IgD-negative memory B cell (primary cell): ENCODE data around the gene GREM2. TPM values are rescaled to one million over a fixed set of nuclear protein-coding genes. Genes with fewer than 3 reads are reported as not detected.

Experiments used
- H3K27ac Mint-ChIP-seq, 3 donors: one replicate each; pipeline ENCODE4 v1.8.0; 2020 to 2022; ENCODE audit warnings: mild to moderate bottlenecking in 3 of 3, mixed read lengths in 3 of 3, moderate library complexity in 1 of 3
- H3K27me3 Mint-ChIP-seq: one replicate; pipeline ENCODE4 v1.8.0; 2021; ENCODE audit warnings: mixed read lengths
- H3K36me3 Mint-ChIP-seq: one replicate; pipeline ENCODE4 v1.8.0; 2020; ENCODE audit warnings: mild to moderate bottlenecking, mixed read lengths
- H3K4me1 Mint-ChIP-seq, 3 donors: one replicate each; pipeline ENCODE4 v1.8.0; 2020 to 2022; ENCODE audit warnings: mixed read lengths in 3 of 3, mild to moderate bottlenecking in 1 of 3
- H3K4me3 Mint-ChIP-seq, 4 donors: one replicate each; pipeline ENCODE4 v1.8.0; 2020 to 2022; ENCODE audit warnings: mild to moderate bottlenecking in 4 of 4, mixed read lengths in 4 of 4, moderate library complexity in 3 of 4
- H3K9me3 Mint-ChIP-seq, 3 donors: one replicate each; pipeline ENCODE4 v1.8.0; 2020 to 2021; ENCODE audit warnings: mixed read lengths in 3 of 3, mild to moderate bottlenecking in 1 of 3
- polyA plus RNA-seq: library from polyadenylated mRNA; unstranded; fragments of 300-500 nt; fragmentation: Illumina TruSeq; gene quantifications from one replicate; pipeline ENCODE4 v1.2.3, GENCODE V29; 2021

Gene GREM2
- polyA plus RNA-seq, 1 donor from 2014 or later = not detected

DNA sequence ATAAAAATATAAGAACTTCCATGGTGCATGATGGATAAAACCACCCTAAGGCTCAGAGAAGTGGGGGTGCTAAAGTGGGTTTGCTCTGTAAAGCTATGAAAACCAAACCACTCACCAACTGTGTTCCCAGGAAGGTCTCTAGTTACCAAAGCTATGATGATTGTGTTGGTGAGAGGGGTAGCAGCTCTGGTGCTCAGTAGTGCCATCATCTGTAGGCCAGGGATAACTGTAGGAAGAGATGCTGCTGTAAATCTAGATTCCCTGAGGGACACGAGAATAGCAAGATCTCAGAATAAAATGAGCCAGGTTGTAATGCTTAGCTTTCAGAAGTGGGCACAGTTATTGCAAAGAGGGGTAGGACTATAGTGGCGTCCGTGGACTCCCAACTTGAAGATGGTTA is 124.5 kb downstream of the GREM2 start:
- H3K36me3 Mint-ChIP-seq = no peaks in the 10 kb centered on the region
- no peaks in the 10 kb centered on the region for H3K4me1 Mint-ChIP-seq
- H3K27me3 Mint-ChIP-seq = no peaks in the 10 kb centered on the region
- no peak overlapping the region for H3K4me3 Mint-ChIP-seq
- no peak overlapping the region for H3K27ac Mint-ChIP-seq
- H3K9me3 Mint-ChIP-seq = peaks cover 3 to 10% (median 7%) of the 10 kb centered on the region in 3 donors

DNA sequence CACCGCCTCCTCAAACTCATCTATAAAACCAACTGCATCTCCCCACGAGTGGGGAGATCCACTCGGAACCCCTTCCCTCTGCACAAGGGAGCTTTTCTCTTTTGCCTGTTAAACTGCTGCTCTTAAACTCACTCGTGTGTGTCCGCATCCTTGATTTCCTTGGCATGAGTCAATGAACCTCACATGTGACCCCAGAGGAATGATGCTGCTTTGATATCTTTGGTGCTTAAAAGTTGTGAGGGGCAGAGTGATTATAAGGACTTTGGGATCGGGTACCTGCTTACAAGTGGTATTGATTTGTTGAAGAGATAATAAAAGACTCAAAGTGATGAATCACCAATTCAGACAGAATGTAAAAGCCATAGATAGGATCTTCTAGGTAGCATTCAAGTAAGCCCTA is 125.3 kb downstream of the GREM2 start:
- no peaks in the 10 kb centered on the region for H3K27me3 Mint-ChIP-seq
- H3K9me3 Mint-ChIP-seq = peaks cover 3 to 7% (median 7%) of the 10 kb centered on the region in 3 donors

DNA sequence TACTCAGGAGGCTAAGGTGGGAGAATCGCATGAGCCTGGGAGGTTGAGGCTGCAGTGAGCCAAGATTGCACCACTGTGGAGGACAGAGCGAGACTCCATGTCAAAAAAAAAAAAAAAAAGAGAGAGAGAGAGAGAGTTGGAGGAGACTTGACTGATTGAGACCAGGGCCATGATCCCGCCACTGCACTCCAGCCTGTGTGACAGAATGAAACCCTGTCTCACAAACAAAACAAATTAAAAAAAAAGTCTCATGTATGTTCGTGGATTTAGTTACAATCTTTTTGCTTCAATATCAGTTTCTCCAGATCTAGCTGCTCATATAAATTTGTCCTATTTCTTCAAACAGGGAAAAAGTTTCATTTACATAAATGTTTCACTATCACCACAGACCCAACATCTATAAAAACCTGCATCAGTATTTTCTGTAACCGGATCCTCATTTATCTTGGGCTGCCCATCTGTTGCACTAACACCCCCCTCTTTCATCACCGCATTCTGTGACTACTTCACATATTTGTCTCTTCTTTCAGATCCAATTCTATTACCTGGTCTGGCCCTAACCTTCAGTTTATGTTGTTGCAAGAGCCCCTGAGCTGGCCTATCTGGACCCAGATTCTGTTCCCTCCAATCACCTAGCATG is 127.0 kb downstream of the GREM2 start:
- Mint-ChIP-seq H3K4me3 (no peak overlapping the region), H3K9me3 (peaks cover 3 to 7% (median 6%) of the 10 kb centered on the region in 3 donors), H3K27me3 (no peaks in the 10 kb centered on the region), H3K4me1 (no peaks in the 10 kb centered on the region), H3K36me3 (no peaks in the 10 kb centered on the region), H3K27ac (no peak overlapping the region)

More for the DNA sequence above, 125.3 kb downstream of the GREM2 start:
- H3K36me3 Mint-ChIP-seq = no peaks in the 10 kb centered on the region
- H3K27ac Mint-ChIP-seq = no peak overlapping the region
- H3K4me1 Mint-ChIP-seq = no peaks in the 10 kb centered on the region
- H3K4me3 Mint-ChIP-seq = no peak overlapping the region

DNA sequence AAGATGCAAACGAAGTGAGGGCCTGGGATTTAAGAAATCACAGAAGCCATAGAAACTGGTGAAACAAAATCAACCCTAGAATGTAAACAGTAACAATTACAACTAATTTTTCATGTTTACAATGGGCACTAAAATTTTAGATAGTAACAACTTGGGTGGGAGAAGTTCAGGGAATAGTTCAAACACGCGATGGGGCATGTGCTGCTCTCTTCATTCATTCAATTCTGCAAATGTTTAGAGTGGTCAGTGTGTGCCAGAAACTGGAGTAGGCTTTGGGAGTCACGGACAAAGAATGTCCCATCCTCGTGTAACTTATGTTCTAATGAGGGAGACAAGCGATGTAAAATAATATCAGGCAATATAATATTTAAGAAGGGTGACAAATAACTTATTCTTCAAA is 133.4 kb downstream of the GREM2 start:
- Mint-ChIP-seq H3K4me1 (peaks cover 0 to 1% (median 0%) of the 10 kb centered on the region in 3 donors), H3K27me3 (no peaks in the 10 kb centered on the region), H3K27ac (no peak overlapping the region)

DNA sequence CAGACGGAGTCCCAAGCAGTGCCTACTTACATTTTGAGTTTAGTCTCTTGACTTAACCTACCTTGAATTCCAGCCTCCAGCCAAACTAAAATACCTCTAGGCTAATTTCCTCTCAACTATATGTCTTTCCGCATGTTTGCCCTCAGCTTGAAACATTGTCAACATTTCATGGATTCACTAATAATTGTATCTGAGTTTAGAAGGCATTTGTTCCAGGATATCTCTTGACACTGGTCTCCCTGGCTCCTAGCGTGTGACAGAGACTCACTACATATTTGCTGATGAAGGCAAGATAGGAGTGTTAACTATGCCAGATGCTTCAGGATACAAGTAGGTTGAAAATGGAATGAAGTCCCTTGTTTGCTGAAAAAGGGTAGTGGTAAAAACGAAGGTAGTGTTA is 136.1 kb downstream of the GREM2 start:
- no peak overlapping the region for H3K4me3 Mint-ChIP-seq
- H3K27ac Mint-ChIP-seq = no peak overlapping the region
- no peaks in the 10 kb centered on the region for H3K27me3 Mint-ChIP-seq
- H3K36me3 Mint-ChIP-seq = no peaks in the 10 kb centered on the region
- H3K4me1 Mint-ChIP-seq = peaks cover 0 to 1% (median 0%) of the 10 kb centered on the region in 3 donors
- peaks cover 0 to 8% (median 2%) of the 10 kb centered on the region in 3 donors for H3K9me3 Mint-ChIP-seq

More for the DNA sequence above, 133.4 kb downstream of the GREM2 start:
- Mint-ChIP-seq H3K36me3 (no peaks in the 10 kb centered on the region), H3K4me3 (no peak overlapping the region), H3K9me3 (peaks cover 1 to 8% (median 2%) of the 10 kb centered on the region in 3 donors)

DNA sequence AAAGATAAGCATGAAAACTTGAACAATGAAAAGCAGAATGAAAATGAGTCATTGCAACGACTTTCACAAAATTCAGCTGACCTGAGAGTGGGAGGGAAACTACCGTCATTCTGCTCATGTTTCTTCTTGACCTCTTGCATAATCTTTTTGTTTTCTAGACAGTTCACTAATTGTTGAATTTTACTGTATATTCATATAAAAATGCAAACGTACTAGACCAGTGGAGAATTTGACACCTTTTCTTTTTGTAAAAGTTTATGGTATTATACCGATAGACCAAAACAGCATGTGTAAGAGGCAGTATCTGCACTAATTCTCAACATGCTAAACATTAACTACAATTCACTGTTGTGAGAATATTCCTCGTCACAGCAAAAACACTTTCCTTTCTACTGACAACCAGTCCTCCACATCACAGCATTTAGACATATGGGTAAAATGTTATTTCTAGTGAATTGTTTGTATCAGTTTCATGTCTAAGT is 137.8 kb downstream of the GREM2 start:
- H3K4me3 Mint-ChIP-seq = no peak overlapping the region
- H3K9me3 Mint-ChIP-seq = peaks cover 0 to 8% (median 2%) of the 10 kb centered on the region in 3 donors

DNA sequence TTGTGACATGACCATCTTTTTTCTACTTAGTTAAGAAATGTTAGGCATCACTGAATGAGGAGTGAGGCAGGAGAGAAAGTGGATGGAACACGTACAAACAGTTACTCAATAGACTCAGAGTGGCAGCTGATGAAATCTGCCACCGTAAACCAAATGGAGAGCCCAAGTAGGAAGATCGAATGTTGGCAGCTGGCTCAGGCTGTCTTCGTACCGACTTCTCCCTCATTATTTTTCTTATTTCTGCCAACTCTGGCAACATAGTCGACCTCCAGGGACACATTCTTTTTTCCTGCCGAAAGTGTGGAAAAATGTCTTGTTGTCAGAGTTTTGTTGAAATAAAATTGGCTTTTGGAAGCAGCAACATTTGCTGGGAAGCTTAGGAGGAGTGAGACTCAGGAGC is 143.3 kb downstream of the GREM2 start:
- Mint-ChIP-seq H3K4me1 (no peaks in the 10 kb centered on the region), H3K4me3 (peak overlapping the region in 1 of 4 donors; percentile 33), H3K9me3 (no peaks in the 10 kb centered on the region), H3K27me3 (no peaks in the 10 kb centered on the region), H3K27ac (peak overlapping the region in 1 of 3 donors; percentile 51), H3K36me3 (no peaks in the 10 kb centered on the region)

More for the DNA sequence above, 137.8 kb downstream of the GREM2 start:
- Mint-ChIP-seq H3K4me1 (peaks cover 0 to 1% (median 0%) of the 10 kb centered on the region in 3 donors), H3K27me3 (no peaks in the 10 kb centered on the region), H3K36me3 (no peaks in the 10 kb centered on the region), H3K27ac (no peak overlapping the region)

DNA sequence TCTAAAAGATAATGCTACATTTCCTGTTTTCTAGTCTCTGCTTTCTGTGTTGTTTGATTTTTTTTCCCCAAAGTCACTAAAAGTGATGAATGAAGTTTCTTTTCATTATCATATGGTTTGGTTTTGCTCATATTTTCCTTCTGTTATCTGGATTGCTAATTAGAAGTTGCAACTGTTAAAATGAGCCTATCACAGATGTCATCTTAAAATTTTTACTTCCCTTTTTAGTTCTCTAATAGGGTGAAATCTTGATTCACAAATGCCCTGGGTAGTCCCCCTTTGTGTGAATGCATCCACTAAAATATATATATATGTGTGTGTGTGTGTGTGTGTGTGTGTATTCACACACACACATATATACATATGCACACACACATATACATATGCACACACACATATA is 144.1 kb downstream of the GREM2 start:
- H3K27me3 Mint-ChIP-seq = no peaks in the 10 kb centered on the region
- H3K36me3 Mint-ChIP-seq = no peaks in the 10 kb centered on the region
- no peaks in the 10 kb centered on the region for H3K4me1 Mint-ChIP-seq
- no peak overlapping the region for H3K27ac Mint-ChIP-seq
- H3K9me3 Mint-ChIP-seq = peaks cover 0 to 5% (median 5%) of the 10 kb centered on the region in 3 donors
- no peak overlapping the region for H3K4me3 Mint-ChIP-seq

DNA sequence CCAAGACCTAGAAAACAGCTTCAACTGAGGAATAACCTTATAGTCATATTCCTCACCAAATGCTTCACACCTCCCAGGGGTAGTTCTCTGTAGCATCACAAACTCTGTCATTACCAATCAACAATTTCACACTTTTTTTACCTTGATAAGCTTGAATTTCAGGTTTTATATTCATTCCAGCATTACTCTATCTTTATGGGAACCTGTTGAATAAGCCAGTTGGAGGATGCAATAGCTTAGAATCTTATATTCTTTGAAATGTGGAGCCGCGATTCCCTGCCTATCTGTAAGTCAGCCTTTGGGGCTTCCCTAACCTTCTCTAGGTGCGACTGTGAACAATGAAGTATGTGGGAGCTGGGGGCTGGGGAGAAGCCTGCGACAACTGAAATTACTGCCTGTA is 145.4 kb downstream of the GREM2 start:
- Mint-ChIP-seq H3K36me3 (no peaks in the 10 kb centered on the region), H3K9me3 (peaks cover 0 to 5% (median 5%) of the 10 kb centered on the region in 3 donors), H3K27ac (no peak overlapping the region), H3K27me3 (no peaks in the 10 kb centered on the region), H3K4me3 (no peak overlapping the region), H3K4me1 (no peaks in the 10 kb centered on the region)

DNA sequence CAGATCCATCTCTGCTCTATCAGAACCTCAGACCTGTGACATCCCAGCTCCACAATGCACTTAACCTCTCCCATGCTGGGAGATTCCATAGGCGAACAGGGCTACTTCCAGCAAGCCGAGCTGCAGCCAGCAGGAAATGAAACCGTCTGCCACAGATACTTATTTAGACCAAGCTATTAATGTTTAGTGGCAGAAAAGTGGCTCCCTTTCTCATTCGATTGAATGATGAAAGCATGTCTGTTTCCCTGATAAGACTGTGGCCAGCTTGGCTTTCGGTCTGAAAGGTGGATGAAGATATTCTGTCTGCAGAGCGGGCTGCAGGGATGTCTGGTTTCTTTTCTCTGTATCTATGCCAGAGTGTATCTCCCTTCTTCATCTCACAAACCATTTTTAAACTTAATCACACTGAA is 146.4 kb downstream of the GREM2 start:
- H3K27me3 Mint-ChIP-seq = no peaks in the 10 kb centered on the region
- H3K4me1 Mint-ChIP-seq = no peaks in the 10 kb centered on the region
- H3K4me3 Mint-ChIP-seq = no peak overlapping the region
- H3K27ac Mint-ChIP-seq = no peak overlapping the region
- H3K9me3 Mint-ChIP-seq = peaks cover 0 to 5% (median 5%) of the 10 kb centered on the region in 3 donors
- H3K36me3 Mint-ChIP-seq = no peaks in the 10 kb centered on the region

DNA sequence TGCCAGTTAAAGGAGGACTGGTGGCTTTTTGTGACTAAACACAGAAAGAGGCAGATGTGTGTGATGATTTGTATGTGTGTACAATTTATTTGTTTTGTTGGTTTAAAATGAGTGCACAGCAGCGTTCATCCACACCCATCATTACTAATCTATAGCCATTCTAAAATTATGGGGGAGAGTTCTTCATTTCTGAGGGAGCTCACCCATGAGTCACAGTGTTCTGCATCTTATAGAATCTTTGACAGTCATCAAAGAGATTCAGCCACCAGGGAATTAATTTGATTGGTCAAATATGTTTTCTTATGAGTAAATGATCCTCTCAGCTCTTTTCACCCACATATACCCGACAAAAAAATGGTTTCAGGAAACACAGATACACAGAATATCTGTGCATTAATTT is 147.9 kb downstream of the GREM2 start:
- peaks cover 0 to 5% (median 5%) of the 10 kb centered on the region in 3 donors for H3K9me3 Mint-ChIP-seq
- H3K36me3 Mint-ChIP-seq = no peaks in the 10 kb centered on the region
- H3K27me3 Mint-ChIP-seq = no peaks in the 10 kb centered on the region
- no peak overlapping the region for H3K27ac Mint-ChIP-seq
- no peaks in the 10 kb centered on the region for H3K4me1 Mint-ChIP-seq
- H3K4me3 Mint-ChIP-seq = no peak overlapping the region

DNA sequence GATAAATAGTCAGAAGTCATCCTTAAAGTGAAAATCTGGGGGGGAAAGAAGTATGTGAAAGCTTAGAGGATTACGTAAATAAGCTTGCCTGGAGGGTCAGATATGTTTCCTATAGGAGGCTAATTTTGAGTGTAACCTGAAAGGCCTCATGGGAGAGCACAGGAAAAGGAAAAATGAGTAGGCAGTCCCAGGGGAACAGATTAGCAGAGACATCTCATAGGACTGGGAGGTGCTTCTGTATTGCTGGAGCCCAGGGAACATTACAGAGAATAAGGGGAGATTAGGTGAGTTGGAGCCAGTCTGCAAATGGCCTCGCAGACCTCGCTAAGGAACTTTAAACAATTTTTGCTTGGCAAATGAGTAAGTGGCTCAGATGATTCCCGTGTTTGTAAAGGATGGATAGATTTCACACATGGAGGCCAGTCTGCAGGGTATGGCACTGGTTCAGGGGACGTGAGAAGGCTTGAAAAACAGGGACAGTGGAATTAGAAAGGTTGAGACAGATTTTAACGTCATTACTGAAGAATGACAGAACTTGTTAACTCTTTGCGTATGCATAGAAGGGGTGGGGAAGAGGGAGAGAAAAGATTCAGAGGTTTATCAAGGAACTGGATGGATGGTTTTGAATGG is 149.1 kb downstream of the GREM2 start:
- no peaks in the 10 kb centered on the region for H3K4me1 Mint-ChIP-seq
- peaks cover 0 to 5% (median 5%) of the 10 kb centered on the region in 3 donors for H3K9me3 Mint-ChIP-seq
- H3K4me3 Mint-ChIP-seq = no peak overlapping the region
- H3K27me3 Mint-ChIP-seq = no peaks in the 10 kb centered on the region
- H3K27ac Mint-ChIP-seq = no peak overlapping the region
- H3K36me3 Mint-ChIP-seq = no peaks in the 10 kb centered on the region

DNA sequence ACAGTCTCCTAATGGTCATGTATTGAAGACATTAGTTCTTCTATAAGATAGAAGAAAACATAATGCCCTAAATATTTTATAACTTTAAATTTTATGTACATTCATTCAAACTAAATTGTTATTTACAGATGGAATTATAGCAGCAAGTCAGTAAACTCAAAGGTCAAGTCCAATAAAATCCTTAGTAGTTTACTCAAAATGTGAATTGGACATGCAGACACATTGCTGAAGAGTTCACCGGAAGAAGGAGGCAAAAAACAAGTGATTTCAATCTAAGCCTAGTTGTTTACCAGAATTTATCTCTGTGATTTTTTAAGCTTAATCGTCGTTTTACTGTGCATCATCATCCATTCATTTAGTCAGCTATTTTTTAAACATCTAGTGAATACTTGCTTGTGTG is 149.7 kb downstream of the GREM2 start:
- Mint-ChIP-seq H3K4me1 (no peaks in the 10 kb centered on the region), H3K27ac (no peak overlapping the region), H3K36me3 (no peaks in the 10 kb centered on the region)

DNA sequence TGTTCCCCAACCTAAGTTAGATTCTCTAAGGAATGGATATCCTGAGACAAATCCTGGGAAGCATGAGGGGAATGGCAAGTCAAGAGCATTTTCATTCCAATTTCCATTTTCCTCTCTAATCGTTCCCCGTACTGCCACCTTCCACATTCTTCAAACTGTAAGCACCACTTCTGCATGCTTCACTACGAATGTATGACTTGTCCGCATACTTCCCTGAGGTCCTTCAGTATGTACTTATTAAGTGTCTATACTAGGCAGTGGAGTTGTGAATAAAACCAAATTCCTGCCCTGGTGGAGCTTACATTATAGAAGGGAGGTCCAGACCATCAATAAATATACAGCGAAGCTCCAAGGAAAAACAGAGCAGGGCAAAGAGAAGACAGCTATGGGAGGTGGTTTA is 154.8 kb downstream of the GREM2 start:
- no peak overlapping the region for H3K27ac Mint-ChIP-seq
- H3K36me3 Mint-ChIP-seq = no peaks in the 10 kb centered on the region
- H3K4me3 Mint-ChIP-seq = no peak overlapping the region
- H3K4me1 Mint-ChIP-seq = no peaks in the 10 kb centered on the region
- H3K27me3 Mint-ChIP-seq = no peaks in the 10 kb centered on the region
- peaks cover 0 to 6% (median 2%) of the 10 kb centered on the region in 3 donors for H3K9me3 Mint-ChIP-seq

More for the DNA sequence above, 149.7 kb downstream of the GREM2 start:
- Mint-ChIP-seq H3K4me3 (no peak overlapping the region), H3K9me3 (peaks cover 0 to 5% (median 5%) of the 10 kb centered on the region in 3 donors), H3K27me3 (no peaks in the 10 kb centered on the region)

DNA sequence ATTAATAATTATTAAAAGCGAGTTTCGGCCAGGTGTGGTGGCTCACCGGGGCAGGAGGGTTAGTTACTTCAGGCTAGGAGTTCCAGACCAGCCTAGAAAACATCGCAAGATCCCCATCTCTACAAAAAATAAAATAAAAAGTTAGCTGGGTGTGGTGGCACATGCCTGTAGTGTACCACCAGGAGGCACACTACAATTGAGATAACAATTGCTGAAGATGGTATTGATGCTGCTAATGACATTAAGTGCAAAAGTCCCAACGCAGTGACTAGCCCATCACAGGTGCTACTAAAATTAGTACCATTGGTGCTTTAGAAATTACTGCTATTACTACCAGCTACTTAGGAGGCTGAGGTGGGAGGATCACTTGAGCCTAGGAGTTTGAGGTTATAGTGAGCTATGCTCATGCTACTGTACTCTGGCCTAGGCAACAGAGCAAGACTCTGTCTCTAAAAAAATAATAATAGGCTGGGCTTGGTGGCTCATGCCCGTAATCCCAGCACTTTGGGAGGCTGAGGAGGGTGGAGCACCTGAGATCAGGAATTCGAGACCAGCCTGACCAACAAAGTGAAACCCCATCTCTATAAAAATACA is 156.6 kb downstream of the GREM2 start:
- Mint-ChIP-seq H3K36me3 (no peaks in the 10 kb centered on the region), H3K9me3 (peaks cover 0 to 6% (median 2%) of the 10 kb centered on the region in 3 donors), H3K27ac (no peak overlapping the region), H3K27me3 (no peaks in the 10 kb centered on the region), H3K4me3 (no peak overlapping the region), H3K4me1 (no peaks in the 10 kb centered on the region)
